ENCODE data around the gene PFN1.
"Not testable (repeated sequence)": the region's sequence is repeated elsewhere in the genome, so short reads cannot be mapped to it uniquely, and the experiment has no call there.

DNA sequence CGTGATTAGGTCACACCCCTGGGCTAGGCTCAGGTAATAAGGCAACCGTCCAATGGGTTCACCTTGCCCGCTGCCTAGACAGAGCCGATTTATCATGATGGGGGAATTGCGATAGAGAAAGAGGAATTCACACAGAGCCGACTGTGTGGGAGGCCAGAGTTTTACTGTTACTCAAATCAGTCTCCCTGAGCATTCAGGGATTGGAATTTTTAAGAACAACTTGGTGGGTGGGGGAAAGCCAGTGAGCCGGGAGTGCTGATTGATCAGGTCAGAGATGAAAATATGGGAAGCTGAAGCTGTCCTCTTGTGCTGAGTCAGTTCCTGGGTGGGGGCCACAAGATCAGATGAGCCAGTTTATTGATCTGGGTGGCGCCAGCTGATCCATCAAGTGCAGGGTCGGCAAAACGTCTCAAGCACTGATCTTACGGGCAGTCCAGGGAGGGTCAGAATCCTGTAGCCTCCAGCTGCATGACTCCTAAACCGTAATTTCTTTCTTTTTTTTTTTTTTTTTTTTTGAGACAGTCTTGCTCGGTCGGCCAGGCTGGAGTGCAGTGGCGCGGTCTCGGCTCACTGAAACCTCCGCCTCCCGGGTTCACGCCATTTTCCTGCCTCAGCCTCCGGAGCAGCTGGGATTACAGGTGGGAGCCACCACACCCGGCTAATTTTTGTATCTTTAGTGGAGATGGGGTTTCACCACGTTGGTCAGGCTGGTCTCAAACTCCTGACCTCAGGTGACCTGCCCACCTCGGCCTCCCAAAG is 21.6 kb downstream of the PFN1 start:
- TF ChIP-seq, protein P1, sequence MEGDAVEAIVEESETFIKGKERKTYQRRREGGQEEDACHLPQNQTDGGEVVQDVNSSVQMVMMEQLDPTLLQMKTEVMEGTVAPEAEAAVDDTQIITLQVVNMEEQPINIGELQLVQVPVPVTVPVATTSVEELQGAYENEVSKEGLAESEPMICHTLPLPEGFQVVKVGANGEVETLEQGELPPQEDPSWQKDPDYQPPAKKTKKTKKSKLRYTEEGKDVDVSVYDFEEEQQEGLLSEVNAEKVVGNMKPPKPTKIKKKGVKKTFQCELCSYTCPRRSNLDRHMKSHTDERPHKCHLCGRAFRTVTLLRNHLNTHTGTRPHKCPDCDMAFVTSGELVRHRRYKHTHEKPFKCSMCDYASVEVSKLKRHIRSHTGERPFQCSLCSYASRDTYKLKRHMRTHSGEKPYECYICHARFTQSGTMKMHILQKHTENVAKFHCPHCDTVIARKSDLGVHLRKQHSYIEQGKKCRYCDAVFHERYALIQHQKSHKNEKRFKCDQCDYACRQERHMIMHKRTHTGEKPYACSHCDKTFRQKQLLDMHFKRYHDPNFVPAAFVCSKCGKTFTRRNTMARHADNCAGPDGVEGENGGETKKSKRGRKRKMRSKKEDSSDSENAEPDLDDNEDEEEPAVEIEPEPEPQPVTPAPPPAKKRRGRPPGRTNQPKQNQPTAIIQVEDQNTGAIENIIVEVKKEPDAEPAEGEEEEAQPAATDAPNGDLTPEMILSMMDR (IDR thresholded peaks at IDR 0.05): not testable (repeated sequence)
- TF ChIP-seq POLR2AphosphoS5, EP300 (IDR thresholded peaks at IDR 0.05): not testable (repeated sequence)
